Measurements from ENCODE around the gene HYAL2.
A peak's percentile ranks its signal among the peaks of the same experiment; 100 is the strongest.
"Not testable (repeated sequence)": the region's sequence is repeated elsewhere in the genome, so short reads cannot be mapped to it uniquely, and the experiment has no call there.

The HYAL2 gene

DNA sequence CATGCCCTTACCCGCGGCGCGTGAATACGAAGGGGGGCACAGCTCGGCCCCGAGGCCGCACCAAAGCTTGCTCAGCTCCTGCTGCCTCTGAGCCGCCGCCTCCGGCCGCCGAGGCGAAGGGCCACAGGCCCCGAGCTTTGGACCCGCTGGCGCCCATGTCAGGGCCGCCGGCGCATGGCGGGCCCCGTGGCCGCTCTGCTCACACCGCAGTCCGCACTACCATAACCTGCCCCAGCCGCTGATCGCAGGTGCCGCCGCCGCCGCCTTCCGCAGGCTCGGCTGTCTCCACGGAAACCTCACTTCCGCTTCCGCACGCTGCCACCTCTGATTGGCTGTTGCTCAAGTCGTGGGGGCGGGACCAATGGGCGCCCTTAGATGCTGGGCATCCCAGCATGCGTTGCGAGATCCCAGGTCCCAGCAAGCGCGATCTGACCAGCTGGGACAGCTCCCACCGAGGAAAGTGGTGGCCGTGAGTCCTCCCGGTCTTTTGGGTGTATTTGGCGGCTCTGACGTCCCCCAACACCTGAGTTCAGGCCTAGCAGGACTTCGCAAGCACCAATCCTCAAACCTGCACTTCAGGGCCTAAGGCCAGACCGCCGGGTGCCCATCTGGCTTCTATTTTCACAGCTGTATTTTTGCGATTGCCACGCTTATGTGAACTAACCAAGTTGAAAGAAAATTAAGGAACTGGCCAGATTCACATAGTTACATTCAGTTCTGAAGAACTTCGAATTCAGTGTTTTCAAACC, 5.6 kb upstream of the HYAL2 start, which contains the start of gene TUSC2:
Gene TUSC2 (minus strand): TSS at position 281 of the 749 bp plus-strand sequence. CDS start 124 bp downstream, at position 157.
- DNase-seq: peak; percentile 93

DNA sequence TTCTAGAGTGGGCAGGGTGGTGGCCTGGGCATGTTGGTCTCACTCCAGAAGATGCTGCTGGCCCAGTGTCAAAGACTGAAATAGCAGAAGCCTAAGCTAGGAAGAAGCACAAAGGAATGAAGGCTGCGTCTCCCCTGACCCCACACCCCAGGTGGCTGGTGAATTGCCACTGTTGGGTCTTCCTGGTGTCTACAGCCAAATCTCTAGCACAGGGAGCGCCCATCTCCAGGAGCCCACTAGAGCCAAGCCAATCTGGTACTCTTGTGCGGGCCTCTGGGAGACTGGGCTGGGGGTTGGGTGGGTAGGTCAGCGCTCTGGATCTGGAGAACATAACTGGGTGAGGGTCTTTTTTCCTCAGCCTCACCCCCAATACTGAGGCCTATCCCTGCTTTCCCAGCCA, 4.6 kb upstream of the HYAL2 start:
- DNase-seq: no peak

DNA sequence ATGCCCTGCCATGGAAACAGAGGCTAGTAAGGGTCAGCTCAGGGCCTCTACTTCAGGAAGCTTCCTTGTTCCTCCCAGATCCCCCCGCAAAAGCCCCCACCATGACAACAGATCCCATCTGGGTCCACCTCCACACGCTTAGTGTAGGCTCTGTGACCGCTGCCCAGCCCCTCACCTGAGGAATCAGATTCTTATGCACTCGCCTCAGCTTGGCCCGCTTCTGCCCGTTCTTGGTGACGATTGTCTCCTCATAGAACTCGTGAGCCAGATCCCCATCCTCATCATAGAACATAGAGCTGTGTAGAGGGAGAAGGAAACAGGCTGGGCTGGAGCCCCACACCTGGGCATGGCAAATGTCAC, 3.6 kb upstream of the HYAL2 start:
- DNase-seq: no peak

DNA sequence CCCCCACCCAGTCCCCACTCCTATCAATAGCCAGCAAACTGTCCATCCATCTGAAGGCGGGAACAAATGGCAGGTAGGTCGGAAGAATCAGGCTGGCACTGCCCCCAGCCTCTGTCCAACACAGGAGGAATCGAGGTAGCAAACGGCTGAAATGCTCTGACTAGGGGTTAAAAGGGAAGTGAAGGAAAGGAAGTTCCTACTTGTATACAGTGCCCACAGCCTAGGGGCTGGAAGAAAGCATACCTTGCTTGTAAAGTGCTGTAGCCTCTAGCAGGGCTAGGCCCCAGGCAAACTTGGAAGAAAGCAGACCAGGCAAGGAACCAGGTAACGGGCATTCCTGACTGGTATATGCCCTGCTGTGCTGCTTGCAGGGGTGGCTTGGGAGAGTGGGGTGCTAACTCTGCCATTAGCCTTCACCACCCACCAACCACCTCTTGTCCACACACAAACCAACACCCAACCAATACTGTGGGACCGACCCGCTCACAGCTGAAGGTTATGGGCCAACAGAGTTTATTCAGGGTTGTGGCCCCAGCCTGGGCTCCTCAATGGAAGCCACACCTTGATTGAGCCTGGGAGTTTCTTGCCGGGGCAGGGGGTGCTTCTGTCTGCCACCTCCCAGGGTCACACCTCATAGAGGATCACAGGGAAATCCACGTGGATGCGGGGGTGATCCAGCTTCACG, 3.1 kb upstream of the HYAL2 start:
- DNase-seq: no peak

DNA sequence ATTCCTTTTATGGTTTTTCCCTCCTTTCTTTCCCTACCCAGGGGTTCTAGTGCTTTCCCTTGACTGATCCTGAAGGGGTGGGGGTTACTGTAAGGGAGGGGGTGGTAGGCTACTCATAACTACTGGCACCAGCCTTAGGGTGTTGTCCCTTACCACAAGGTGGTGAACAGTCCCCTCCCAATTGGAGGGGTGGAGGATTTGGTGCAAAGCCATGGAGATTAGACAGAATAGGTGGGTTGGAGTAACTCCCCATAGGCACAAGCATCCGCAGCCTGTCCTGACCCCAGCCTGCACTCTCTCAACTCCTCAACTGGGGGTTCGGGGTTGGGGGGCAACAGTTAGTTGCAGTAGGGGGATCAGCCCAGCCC, 2.6 kb upstream of the HYAL2 start:
- no peak for DNase-seq

DNA sequence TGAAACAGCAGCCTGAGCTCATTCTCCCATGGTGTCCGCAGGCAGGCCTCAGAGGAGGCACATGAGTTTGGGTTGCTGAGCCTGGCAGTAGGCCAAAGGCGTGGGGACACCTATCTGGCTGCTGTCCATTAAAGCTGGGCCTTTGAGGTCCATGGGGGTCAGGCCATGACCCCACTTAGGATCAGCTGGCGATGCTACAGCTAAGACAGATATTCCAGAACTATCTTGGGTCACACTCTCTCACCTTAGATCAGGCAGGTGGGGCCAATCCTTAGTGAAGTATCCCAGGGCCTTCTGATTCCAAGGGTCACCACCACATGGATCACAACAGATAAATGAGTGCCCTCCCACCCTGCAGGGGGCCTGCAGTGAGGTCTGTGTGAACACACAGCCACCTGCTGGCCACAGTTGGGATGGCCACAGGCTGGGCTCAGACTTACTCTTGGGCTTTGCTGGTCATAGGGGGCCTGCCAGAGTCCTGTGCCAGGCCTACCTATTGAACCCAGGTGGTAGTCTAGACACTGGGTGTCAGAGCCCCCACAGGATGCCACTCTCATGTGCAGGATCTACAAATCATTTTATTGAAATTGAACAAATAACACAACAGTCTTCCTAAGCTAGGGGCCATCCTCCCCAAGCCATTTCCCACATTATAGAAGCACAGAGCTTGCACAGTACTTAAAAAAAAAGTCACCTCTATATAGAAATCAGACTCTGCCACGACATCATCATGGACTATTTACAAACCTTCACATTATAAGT, 2.0 kb upstream of the HYAL2 start:
- DNase-seq: peak; percentile 51

DNA sequence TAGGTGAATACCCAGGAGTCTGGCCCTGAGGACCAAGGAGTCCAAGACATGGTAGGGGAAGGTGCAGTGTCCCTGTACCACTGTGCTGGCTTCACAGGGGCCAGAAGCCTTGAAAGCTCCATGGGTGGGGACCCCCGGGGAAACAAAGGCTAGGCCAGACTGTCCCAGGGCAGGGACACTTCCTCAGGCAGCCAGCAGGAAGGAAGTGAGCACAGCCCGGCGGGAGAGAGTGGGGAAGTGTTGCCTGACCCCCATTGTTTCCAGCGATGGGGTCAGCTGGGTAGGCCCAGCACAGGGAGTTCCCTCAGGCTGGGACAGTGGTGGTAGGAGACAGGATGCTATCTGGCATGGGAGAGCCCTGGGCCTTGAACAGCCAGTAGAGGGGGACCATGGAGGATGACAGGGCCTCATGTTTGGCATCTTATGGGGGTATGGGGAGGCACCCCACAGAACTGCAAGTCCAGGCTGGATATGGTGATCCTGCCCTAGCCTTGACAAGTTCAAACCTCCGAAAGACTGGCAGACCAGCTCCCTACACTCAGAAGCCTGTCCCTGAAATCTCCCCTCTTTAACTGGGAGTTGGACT, 1.2 kb upstream of the HYAL2 start:
- DNase-seq: no peak

DNA sequence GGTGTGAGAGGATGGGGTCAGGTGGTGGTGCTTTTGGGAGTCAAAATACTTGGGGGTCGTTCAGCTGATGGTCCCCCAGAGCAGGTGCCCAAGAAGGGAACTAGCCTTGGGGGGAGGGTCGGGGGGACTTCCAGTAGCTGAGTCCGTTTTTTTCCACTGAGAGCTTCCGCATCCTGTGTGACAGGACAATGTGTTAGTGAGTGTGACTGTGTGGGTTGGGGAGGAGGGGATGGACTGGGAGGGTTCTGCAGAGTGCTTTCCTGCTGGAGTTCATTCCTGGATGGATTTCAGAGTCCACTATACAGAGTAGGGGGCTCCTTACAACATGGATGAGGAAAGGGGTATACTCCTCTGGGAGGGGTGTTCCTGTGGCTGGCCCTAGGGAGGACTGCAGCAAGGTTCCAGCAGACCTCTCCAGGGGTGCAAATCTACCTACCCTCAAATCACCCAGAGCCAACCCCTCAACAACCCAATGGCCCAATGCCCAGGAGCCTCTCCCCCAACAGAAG, 601 bp upstream of the HYAL2 start:
- no peak for DNase-seq

DNA sequence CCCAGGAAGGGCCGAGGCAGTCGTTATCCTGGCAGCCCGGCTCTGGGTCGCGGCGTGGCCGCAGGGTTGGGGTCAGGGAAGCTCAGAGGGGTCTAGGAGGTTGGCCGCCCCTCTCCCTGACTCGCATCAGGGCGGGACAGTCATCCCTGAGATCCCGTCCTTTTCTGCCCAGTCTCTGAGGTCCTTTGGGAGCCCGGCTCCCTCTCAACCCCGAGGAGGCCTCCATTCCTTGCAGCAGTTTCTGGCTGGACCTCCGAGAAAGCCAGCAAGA, 495 bp downstream of the HYAL2 start:
- DNase-seq: no peak

DNA sequence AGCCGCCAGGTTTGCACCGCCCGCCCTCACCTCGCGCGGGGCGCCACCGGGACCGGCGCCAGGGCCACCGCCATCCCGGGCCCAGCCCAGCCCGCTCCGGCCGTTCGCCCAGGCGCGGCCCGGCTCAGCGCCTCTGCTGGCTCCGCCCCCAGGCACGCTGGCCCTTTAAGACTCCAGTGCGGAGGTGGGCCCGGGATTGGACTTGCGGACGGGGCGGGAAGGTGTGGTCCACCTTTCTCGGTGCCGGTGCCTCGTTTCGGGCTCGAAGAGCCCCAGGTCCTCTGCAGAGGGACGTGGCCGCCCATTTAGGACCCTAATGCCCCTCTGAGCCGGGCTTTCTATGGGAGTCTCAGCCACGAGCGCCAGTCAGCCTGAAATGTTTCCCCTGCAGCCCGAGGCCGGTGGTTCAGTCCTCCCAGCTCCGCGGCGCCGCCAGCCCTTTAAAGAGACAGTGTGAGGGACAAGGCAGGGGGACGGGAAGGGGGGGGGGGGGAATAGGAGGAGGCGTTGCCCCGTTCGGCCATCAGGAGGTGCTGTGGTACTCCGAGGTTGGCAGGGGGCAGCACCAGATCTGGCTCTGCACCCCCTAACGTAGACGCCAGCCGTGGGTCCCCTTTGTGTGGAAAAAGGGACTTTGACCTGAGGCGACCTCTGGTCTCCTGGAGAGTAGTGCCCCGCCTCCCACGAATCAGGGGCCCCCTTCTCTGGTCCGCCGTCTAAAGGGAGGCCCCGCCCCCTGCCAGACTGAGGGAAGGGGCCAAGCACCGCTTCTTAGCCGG, 1.0 kb downstream of the HYAL2 start:
- peak; percentile 70 for DNase-seq

DNA sequence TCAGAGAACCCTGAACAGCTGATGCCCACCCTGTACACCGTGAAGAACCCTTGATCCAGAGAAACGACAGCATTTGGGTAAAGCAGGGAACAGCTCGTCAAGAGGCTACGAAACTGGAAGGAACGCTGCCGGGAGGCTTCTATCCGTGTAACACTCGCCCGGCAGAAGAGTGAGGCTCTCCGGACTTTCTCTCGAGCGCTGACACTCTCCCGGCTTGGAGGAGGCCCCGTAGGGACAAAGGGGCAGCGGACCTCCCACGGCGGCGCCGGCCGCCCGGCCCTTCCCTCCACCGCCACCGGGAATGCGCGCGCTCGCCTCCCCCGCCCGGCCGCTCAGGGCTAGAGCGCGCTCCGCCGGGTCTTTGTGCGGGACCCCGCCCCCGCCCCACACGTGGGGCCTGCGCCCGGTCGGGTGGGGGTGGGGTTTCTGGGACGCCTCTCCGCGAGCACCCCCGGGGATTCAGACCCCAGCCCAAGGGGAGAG, 1.7 kb downstream of the HYAL2 start:
- DNase-seq: peak; percentile 45

DNA sequence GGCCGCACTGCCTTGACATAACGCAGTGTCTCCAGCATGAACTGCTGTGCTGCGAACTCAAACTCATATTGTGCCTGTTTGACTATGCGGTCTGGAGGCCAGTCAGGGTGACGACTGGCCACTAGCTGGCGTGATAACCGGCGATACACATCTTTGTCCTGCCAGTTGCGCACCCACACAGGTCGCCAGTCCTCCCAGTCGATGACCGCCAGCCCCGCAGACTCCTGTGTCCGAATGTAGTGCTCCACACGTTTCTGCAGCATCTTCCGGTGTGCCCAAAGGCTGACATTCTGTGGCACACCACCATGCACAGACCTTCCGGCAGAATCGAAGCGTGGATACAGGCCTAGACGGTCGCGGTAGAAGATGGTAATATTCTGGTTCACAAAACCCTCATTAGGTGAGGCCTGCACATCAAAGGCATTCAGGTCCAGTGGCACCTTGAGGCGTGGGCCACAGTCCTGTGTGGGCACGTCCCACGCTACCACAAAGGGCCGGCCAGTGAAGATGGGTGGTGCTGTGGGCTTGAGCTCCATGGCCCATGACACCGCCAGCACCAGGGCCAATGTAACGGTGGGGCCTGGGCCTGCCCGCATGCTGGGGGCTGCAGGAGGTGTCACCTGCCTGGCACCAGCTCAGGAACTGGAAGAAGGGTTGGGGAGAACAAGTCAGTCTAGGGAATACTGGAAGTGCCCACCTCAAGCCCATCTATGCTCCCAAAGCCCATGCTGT, 2.5 kb downstream of the HYAL2 start:
- DNase-seq: no peak

DNA sequence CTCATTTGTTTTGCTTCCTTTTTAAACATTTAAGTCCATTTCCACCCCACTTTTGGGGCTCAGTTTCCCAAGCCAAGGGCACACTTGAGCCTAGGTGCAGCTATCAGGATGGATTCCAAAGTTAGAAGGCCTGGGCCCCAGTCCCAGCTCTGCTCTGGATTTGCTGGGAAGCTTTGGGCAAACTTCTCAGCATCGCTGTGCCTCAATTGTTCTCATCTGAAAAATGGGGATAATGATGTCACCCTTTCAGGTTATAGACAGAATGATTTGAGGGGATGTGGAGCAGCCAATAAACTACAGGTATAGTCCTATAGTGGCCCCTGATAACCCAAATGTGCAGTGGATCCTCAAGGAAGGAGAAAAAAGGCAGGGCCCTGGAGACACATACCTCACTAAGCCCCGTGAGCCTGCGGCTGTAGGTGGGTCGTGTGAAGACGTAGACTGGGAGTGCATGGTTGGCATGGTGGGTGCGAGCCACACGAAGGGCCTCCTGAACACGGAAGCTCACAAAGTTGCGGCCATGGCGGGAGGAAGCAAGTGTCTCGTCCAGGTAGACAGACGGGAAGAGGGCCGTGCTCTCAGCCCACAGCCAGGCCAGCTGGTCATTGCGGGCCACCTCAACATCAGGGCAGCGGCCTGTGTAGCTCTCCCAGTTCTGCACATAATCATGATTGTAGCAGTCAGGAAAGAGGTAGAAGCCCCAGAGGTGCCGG, 3.2 kb downstream of the HYAL2 start:
- no peak for DNase-seq

DNA sequence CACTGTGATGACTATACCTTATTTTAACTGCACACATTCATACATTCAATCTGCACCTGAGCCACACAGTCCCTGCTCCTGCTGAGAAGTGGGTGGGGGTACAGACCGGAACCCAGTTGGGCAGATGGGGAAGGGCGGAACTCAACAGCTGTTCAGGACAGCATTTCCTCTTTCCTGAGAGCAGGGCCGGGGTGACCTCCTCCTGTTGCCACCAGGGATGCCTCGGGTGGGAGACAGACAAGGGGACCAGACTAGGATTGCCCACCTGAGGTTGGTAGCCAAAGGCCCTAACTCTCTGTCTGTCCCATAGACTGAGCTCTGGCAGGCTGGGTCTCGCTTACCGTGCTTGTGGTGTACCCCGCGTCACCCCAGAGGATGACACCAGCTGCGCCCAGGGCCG, 3.9 kb downstream of the HYAL2 start:
- DNase-seq: no peak

DNA sequence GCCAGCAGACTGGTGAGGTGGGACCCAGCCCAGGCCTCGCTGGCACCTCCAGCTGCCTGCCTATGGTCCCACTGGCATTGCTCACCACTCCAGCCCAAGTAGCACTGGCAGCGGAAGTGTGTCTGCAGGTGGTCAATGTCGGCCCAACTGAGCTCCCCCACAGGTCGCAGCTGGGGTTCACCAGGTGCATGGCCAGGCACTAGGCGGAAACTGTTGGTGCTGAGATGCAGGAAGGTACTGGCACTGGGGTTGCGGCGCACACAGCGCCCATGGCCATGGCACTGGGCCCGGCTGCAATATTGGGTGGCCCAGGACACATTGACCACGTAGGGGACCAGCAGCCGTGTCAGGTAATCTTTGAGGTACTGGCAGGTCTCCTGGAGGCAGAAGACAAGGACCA, 4.4 kb downstream of the HYAL2 start:
- DNase-seq: no peak

DNA sequence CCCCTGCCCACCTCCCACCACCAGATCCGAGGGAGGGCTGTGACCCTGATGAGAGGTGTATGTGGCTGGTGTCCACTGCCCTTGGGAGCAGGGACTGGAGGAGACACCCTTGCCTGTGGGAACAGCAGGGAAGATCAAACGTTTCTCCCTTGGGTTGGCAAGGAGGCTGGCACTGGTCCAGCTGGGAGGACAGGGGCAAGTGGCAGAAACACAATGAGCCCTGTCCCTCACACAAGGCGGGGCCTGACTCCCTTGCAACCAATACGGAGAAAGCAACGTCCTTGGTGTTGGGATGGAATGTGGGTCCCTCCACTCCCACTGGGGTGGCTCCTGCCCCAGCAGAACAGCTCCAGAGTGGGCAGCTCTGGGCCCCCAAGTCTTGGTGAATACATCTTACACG, 5.2 kb downstream of the HYAL2 start:
- no peak for DNase-seq

DNA sequence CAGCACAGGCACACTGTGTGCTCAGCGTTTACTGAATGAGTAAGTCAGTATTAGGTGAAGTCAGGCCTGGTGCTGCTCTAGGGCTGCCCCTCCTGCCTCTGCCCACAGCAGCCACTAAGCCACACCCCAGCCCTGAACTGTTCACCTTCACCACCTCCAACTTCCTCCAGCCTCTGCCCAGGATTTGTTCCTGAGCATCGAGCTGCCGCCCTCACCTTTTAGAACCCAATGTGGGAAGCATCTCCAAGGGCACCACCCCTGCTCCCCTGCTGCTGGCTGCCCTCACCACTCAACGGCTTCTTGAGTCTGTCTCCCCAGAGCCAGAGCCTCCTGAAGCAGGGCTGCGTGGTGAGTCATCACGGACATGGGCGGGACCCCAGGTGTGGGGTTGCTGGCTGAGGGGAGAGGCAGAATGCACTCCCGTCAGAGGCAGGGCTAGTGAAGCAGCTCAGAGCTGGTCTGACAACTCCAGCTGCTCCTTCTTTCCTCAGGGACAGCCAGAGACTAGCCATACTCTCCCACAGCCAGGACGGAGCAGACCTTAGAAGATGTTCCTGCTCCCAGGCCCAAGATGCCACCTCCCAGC, 5.8 kb downstream of the HYAL2 start:
- peak; percentile 73 for DNase-seq

DNA sequence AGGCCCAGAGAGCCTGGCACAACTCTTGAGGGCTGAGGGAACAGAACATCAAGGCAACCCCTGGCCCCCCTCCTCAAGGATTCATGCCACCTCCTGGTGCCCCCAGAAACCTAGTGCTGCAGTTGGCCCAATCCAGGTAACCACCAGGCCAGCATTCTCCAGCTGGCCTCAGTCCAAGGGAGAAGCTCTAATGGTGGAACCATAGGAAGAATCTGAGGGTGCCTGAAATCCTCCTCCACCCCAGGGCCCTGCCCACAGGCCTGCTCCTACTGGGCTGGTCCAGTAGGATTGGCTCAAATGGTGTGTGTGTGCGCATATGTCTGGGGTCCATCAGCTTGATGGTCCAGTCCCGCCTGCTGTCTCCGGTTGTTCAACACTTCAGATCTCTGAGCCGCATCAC, 7.7 kb downstream of the HYAL2 start:
- DNase-seq: no peak

DNA sequence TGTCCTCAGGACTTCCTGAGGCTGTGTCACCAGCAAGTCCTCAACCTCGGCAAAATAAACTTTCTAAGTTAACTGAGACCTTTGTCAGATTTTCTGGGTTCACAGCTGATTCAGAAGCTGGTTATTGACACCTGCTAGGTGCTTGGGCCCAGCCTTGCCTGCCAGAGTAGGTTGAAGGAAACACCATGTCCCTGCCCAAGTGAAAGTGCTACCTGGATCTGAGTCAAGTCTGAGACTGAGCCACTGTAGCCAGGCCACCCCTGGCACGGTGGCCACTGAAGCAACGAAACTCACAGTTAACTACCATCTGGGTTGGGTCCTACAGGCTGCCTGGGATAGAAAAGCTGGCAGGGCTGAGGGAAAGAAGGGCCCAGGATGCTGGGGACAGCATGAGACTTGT, 8.2 kb downstream of the HYAL2 start:
- no peak for DNase-seq

DNA sequence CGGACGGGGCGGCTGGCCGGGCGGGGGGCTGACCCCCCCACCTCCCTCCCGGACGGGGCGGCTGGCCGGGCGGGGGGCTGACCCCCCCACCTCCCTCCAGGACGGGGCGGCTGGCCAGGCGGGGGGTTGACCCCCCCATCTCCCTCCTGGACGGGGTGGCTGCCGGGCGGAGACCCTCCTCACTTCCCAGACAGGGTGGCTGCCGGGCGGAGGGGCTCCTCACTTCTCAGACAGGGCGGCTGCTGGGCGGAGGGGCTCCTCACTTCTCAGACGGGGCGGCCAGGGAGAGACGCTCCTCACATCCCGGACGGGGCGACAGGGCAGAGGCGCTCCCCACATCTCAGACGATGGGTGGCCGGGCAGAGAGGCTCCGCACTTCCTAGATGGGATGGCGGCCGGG, 10.5 kb downstream of the HYAL2 start:
- DNase-seq: not testable (repeated sequence)

DNA sequence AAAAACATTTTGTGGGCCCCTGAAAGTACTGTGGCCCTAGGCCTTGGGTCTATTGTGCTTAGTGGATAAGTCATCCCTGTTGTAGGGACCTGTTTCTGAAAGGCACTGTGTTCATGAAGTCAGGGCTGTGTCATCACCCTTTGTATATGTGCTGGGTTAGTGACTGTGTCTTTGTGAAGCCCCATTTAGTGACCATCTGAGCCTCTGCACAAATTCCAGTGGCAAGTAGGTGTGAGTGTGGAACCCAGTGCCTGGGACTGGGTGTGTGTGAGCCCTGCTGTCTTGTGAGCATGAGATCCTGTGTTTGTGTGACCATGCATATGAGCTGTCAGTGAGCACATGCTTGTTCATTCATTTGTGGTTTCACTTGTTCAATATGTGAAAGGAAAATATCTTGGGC, 17.9 kb downstream of the HYAL2 start:
- no peak for DNase-seq
